Endothelial cell of umbilical vein (primary cell): ENCODE results near the gene CELSR1. TPM values are rescaled to one million over a fixed set of nuclear protein-coding genes. Genes with fewer than 3 reads are reported as not detected.

Source experiments
- BruUV-seq: library from RNA; stranded (reverse); fragments of 400-500 nt; replicated peaks from 2 replicates; lab custom pipeline; 2021; lab: Mats Ljungman, UMichigan
- CTCF ChIA-PET: fragments of 300-600, 350-600 bp; sonication (Branson Sonifier 250); formaldehyde crosslinking; loops from one replicate; lab custom pipeline; 2021; ENCODE audit warnings: antibody characterized with exemption, inconsistent platforms; lab: Charles Lee
- POLR2A ChIA-PET: fragments of 300-600, 350-600 bp; sonication (Branson Sonifier 250); formaldehyde crosslinking; loops from one replicate; lab custom pipeline; 2021; ENCODE audit warnings: antibody characterized with exemption, inconsistent platforms; lab: Charles Lee
- DNase-seq: peaks from one replicate; pipeline ENCODE4 v3.0.0-alpha.2; 2011; ENCODE audit warnings: low read depth, low spot score
- FAIRE-seq: peaks from 2 replicates; lab custom pipeline; 2011; peaks lifted over from hg19 to GRCh38; lab: Jason Lieb, UNC
- H2AFZ ChIP-seq: 2 replicates; pipeline ENCODE4 v1.6.0; 2012; ENCODE audit warnings: low read depth, low read length, control low read depth, inconsistent platforms
- H3K27ac ChIP-seq: 2 replicates; pipeline ENCODE4 v1.5.1; 2011; ENCODE audit warnings: low read depth, mild to moderate bottlenecking, control low read depth, low read length, moderate library complexity; ENCODE audit not compliant: insufficient read depth
- H3K27me3 ChIP-seq, 2 experiments: 2 replicates each; pipeline versions ENCODE4 v1.6.0 to v1.6.1; 2011; ENCODE audit warnings: low read length in 2 of 2, mixed read lengths in 1 of 2; ENCODE audit not compliant: control insufficient read depth in 2 of 2, insufficient read depth in 2 of 2
- H3K36me3 ChIP-seq, 2 experiments: 2 replicates in 1 of 2; 3 replicates in 1 of 2; pipeline ENCODE4 v1.5.1; 2011; ENCODE audit warnings: low read length in 2 of 2, mild to moderate bottlenecking in 1 of 2, moderate library complexity in 1 of 2; ENCODE audit not compliant: control insufficient read depth in 2 of 2, insufficient read depth in 2 of 2; ENCODE audit errors: extremely low read depth in 1 of 2
- H3K4me1 ChIP-seq: 3 replicates; pipeline ENCODE4 v1.5.1; 2011; ENCODE audit warnings: mild to moderate bottlenecking, low read length; ENCODE audit not compliant: control insufficient read depth, insufficient read depth; ENCODE audit errors: extremely low read depth
- H3K4me2 ChIP-seq: 2 replicates; pipeline ENCODE4 v1.6.1; 2011; ENCODE audit warnings: low read length, control low read depth, mixed read lengths; ENCODE audit not compliant: insufficient read depth
- H3K4me3 ChIP-seq, 3 experiments: fragments of 200-600 bp in 1 of 3; sonication (generic), shearing (Covaris generic) in 1 of 3; replicated peaks in 1 of 3; 2 replicates each; pipeline ENCODE4 v1.5.1; 2011 to 2016; ENCODE audit warnings: control low read depth in 3 of 3, low read length in 3 of 3, mild to moderate bottlenecking in 2 of 3, inconsistent platforms in 1 of 3, low read depth in 1 of 3, moderate library complexity in 1 of 3; ENCODE audit not compliant: insufficient read depth in 1 of 3
- H3K79me2 ChIP-seq: 2 replicates; pipeline ENCODE4 v1.6.0; 2012; ENCODE audit warnings: low read length, inconsistent platforms; ENCODE audit not compliant: control insufficient read depth, insufficient read depth
- H3K9ac ChIP-seq: replicated peaks from 2 replicates; pipeline ENCODE3; 2011; ENCODE audit warnings: low read length, control low read depth; ENCODE audit not compliant: insufficient read depth; ENCODE audit errors: extremely low read depth
- H3K9me1 ChIP-seq: replicated peaks from 3 replicates; pipeline ENCODE4 v1.6.0; 2011; ENCODE audit warnings: mild to moderate bottlenecking, low read length; ENCODE audit not compliant: control insufficient read depth, insufficient read depth; ENCODE audit errors: extremely low read depth
- H3K9me3 ChIP-seq: replicated peaks from 2 replicates; pipeline ENCODE4 v1.5.1; 2012; ENCODE audit warnings: low read length, inconsistent platforms; ENCODE audit not compliant: control insufficient read depth, insufficient read depth
- H4K20me1 ChIP-seq: replicated peaks from 2 replicates; pipeline ENCODE3; 2011; ENCODE audit warnings: mild to moderate bottlenecking, low read length; ENCODE audit not compliant: control insufficient read depth, insufficient read depth; ENCODE audit errors: extremely low read depth
- CTCF ChIP-seq, 2 donors: IDR thresholded peaks; 1 replicate in 1 of 2; 2 replicates in 1 of 2; pipeline ENCODE4 v1.5.1; 2011; ENCODE audit warnings: low read length in 2 of 2, mild to moderate bottlenecking in 2 of 2, moderate library complexity in 2 of 2, control low read depth in 1 of 2, inconsistent platforms in 1 of 2, low read depth in 1 of 2; ENCODE audit not compliant: insufficient read depth in 1 of 2; ENCODE audit errors: extremely low read depth in 1 of 2
- EZH2 ChIP-seq: IDR thresholded peaks from 2 replicates; pipeline ENCODE4 v1.6.1; 2012; ENCODE audit warnings: borderline replicate concordance, low read depth, mild to moderate bottlenecking, moderate library complexity, low read length, inconsistent platforms; ENCODE audit not compliant: severe bottlenecking
- FOS ChIP-seq: IDR thresholded peaks from 2 replicates; pipeline ENCODE4 v1.6.1; 2011; ENCODE audit warnings: mild to moderate bottlenecking, low read length, moderate library complexity, borderline replicate concordance; ENCODE audit not compliant: insufficient read depth
- GATA2 ChIP-seq: IDR thresholded peaks from 2 replicates; pipeline ENCODE4 v1.7.0; 2011; ENCODE audit warnings: low read depth, mild to moderate bottlenecking, moderate library complexity, mixed read lengths, low read length; ENCODE audit not compliant: insufficient read length, insufficient read depth
- JUN ChIP-seq: IDR thresholded peaks from 2 replicates; pipeline ENCODE4 v1.6.1; 2011; ENCODE audit warnings: borderline replicate concordance, low read depth; ENCODE audit not compliant: insufficient read length, insufficient read depth
- MAX ChIP-seq: IDR thresholded peaks from 2 replicates; pipeline ENCODE4 v1.6.1; 2011; ENCODE audit not compliant: insufficient read depth, insufficient read length
- MYC ChIP-seq: IDR thresholded peaks from one replicate; pipeline ENCODE4 v1.6.1; 2011; ENCODE audit warnings: mild to moderate bottlenecking, low read depth, low read length
- POLR2A ChIP-seq: IDR thresholded peaks from 2 replicates; pipeline ENCODE4 v1.6.1; 2012; ENCODE audit warnings: low read depth, mild to moderate bottlenecking, control low read depth, low read length
- POLR2AphosphoS5 ChIP-seq: IDR thresholded peaks from 2 replicates; pipeline ENCODE4 v1.6.1; 2012; ENCODE audit warnings: low read depth, mild to moderate bottlenecking, control low read depth, low read length, moderate library complexity; ENCODE audit not compliant: insufficient read depth
- dilution Hi-C: fragments of 300-500 bp; cut with MboI; formaldehyde crosslinking; loops from one replicate; pipeline ENCODE4 v1.15.0; 2019; ENCODE audit warnings: low sequenced_read_pairs; ENCODE audit not compliant: extremely low pct_ligation_motif_present
- intact Hi-C: fragments of 100-400 bp; cut with micrococcal nuclease; formaldehyde crosslinking; loops from one replicate; pipeline ENCODE4 v1.10.0; 2022
- polyA plus RNA-seq, 4 experiments: library from polyadenylated mRNA; depleted of rRNA in 3 of 4; stranded (reverse) in 3 of 4; unstranded in 1 of 4; fragments of >200 nt; gene quantifications; 2 replicates each; pipeline versions ENCODE4 v1.2.1 to v1.2.3, GENCODE V29; 2011 to 2012; ENCODE audit warnings: missing spikeins in 1 of 4
- total RNA-seq: library from RNA; stranded (reverse); gene quantifications from 2 replicates; pipeline ENCODE4 v1.2.3, GENCODE V29; 2021

The CELSR1 gene
- total and polyA plus RNA-seq, 2 donors (not counting 3 experiments of a cell fraction or from before 2014, with no cell fraction given), result 3.7 to 5.4 TPM

- no peak for TF ChIP-seq FOS
- no peak for TF ChIP-seq POLR2A
- TF ChIP-seq MYC, result no peak
- TF ChIP-seq CTCF (IDR thresholded peaks at IDR 0.05; ENCODE audit: extremely low read depth in 1 of 2, insufficient read depth in 1 of 2, low read depth in 1 of 2, low read length in 2 of 2), result no peak
- no peak for TF ChIP-seq JUN
- no peak for TF ChIP-seq MAX
- TF ChIP-seq POLR2AphosphoS5, result no peak
- TF ChIP-seq GATA2, result no peak
- no peak for TF ChIP-seq EZH2
- BruUV-seq, result no TSS peak
- H3K4me2 ChIP-seq, result no peak overlapping the region
- no peaks in the 10 kb centered on the region for H3K36me3 ChIP-seq
- H3K4me1 ChIP-seq, result no peaks in the 10 kb centered on the region
- no peak overlapping the region for H3K4me3 ChIP-seq
- ChIA-PET CTCF (no interaction called here), POLR2A (no interaction called here)
- no peaks in the 10 kb centered on the region for H4K20me1 ChIP-seq
- no peak overlapping the region for H3K9ac ChIP-seq
- intact Hi-C loops, result no loop called here
- no peaks in the 10 kb centered on the region for H3K9me3 ChIP-seq
- H3K9me1 ChIP-seq, result no peaks in the 10 kb centered on the region
- dilution Hi-C loops, result no loop called here
- no peak for DNase-seq
- no peaks in the 10 kb centered on the region for H3K79me2 ChIP-seq
- no peak overlapping the region for H3K27ac ChIP-seq
- no peak overlapping the region for H2AFZ ChIP-seq
- FAIRE-seq, result no peak
- H3K27me3 ChIP-seq, result no peaks in the 10 kb centered on the region
Observed at GRCh38 chr22:46484861-46485595, 52.4 kb downstream of the CELSR1 start.
